Measurements from ENCODE around the gene EPC1.
"Not testable (repeated sequence)": the region's sequence is repeated elsewhere in the genome, so short reads cannot be mapped to it uniquely, and the experiment has no call there.

The EPC1 gene

DNA sequence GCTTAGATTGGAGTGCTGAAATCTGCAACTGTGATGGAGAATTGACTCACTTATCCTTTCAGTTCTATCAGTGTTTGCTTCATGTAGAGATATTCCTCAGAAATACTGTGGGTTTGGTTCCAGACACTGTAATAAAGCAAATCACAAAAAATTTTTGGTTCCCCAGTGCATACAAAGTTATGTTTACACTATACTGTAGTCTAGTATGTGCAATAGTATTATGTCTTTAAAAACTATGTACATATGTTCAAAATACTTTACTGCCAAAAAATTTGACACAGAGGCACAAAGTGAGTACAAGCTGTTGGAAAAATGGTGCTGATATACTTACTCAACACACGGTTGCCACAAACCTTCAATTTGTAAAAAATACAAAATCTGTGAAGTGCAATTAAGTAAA lies 112.5 kb downstream of the EPC1 start:
- DNase-seq (ENCODE audit: low read depth in 2 of 2), result no peak

DNA sequence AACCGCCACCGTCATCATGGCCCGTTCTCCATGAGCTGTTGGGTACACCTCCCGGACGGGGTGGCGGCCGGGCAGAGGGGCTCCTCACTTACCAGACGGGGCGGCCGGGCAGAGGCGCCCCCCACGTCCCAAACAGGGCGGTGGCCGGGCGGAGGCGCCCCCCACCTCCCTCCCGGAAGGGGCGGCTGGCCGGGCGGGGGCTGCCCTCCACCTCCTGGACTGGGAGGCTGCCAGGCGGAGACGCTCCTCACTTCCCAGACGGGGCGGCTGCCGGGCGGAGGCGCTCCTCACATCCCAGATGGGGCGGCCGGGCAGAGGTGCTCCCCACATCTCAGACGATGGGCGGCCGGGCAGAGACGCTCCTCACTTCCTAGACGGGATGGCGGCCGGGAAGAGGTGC lies 113.6 kb downstream of the EPC1 start:
- not testable (repeated sequence) for DNase-seq (ENCODE audit: low read depth in 2 of 2)

DNA sequence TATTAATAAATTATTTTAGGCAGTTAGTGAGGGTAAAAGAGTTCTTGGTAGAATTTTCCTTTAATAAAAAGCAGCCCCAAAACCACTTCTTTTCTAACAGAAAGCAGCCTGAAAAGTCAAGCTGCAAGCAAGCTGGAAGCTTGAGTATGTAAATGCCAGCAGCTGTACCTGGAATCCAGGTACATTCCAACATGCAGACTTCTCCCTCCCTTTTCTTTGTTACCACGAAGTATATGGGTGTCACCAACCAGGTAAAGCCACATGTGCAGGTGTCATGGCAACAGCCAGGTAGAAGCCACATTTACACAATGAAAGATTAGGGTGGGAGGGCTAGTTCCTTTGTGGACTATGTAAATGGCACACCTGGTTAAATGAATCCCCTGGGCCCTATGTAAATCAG lies 114.6 kb downstream of the EPC1 start:
- no peak for DNase-seq (ENCODE audit: low read depth in 2 of 2)

DNA sequence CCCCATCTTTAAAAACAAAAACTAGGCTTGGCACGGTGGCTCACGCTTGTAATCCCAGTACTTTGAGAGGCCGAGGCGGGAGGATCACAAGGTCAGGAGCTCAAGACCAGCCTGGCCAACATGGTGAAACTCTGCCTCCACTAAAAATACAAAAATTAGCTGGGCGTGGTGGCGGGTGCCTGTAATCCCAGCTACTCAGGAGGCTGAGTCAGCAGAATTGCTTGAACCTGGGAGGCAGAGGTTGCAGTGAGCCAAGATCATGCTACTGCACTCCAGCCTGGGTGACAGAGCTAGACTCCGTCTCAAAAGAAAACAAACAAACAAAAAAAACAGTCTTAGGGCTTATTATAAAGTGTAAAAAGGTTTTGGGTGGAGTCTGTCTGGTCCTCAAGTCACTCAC lies 117.2 kb downstream of the EPC1 start:
- DNase-seq (ENCODE audit: low read depth in 2 of 2), result not testable (repeated sequence)

DNA sequence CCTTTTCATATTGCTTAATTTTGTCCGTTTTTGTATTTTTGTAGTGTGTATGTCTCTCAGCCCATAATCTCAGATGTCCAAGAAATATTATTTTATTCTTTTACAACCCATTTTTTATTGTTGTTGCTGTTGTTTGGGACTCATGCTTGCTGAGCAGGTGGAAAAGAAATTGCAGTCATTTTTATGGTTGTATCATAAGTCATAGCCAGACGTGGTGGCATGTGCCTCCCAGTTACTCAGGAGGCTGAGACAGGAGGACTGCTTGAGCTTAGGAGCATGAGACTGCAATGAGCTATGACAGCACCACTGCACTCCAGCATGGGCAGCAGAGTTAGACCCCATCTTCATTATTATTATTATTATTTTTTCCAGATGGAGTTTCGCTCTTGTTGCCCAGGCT lies 117.8 kb downstream of the EPC1 start:
- DNase-seq (ENCODE audit: low read depth in 2 of 2), result no peak

DNA sequence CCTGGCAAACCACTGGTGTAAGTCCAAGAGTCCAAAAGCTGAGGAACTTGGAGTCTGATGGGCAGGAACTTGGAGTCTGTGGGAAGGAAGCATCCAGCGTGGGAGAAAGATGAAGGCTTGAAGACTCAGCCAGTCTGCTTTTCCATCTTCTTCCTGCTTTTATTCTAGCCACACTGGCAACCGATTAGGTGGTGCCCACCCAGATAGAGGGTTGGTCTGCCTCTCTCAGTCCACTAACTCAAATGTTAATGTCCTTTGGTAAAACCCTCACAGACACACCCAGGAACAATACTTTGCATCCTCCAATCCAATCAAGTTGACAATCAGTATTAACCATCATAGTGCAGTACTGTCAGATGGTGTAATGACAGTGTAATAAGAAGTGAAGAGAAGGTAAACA lies 119.2 kb downstream of the EPC1 start:
- DNase-seq (ENCODE audit: low read depth in 2 of 2), result no peak

DNA sequence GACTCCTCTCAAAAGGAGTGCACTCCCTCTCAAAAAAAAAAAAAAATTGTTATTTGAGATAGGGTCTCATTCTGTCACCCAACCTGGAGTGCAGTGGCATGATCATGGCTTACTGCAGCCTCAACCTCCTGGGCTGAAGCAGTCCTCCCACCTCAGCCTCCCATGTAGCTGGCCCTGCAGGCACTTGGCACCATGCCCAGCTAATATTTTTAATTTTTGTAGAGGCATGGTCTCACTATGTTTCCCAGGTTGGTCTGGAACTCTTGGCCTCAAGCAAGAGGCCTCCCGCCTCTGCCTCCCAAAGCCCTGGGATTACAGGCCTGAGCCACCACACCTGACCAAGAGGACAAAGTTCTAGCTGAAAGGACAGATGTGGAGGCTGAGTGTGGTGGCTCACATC lies 120.3 kb downstream of the EPC1 start:
- DNase-seq (ENCODE audit: low read depth in 2 of 2), result no peak

DNA sequence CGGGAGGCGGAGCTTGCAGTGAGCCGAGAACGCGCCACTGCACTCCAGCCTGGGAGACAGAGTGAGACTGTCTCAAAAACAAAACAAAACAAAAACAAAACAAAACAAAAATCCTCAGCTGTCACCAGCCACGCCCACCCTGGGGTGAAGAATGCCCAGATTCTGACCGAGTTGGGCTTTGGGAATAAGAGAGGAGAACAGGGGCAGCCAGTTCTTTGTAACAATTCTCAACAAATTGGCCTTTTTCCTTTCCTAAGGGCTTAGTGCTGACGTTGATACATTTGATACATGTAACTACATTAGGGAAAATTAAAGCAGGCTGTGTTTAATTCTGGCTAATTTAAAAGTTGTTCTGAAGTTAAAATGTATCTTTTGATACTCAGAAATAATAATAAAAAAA lies 121.0 kb downstream of the EPC1 start:
- no peak for DNase-seq (ENCODE audit: low read depth in 2 of 2)

DNA sequence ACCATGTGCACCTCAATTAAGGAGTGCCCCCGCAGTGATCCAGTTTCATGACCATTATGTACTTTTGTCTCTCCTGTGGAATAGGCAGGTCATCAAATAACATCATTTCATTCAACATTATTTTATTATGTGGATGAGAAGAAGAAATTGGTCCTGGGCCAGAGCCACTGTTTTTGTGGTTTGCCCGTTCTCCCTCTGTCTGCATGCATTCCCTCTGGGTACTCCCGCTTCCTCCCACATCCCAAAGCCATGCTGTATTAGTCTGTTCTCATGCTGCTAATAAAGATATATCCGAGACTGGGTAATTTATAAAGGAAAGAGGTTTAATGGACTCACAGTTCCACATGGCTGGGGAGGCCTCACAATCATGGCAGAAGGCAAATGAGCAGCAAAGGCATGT lies 124.6 kb downstream of the EPC1 start:
- not testable (repeated sequence) for DNase-seq (ENCODE audit: low read depth in 2 of 2)

DNA sequence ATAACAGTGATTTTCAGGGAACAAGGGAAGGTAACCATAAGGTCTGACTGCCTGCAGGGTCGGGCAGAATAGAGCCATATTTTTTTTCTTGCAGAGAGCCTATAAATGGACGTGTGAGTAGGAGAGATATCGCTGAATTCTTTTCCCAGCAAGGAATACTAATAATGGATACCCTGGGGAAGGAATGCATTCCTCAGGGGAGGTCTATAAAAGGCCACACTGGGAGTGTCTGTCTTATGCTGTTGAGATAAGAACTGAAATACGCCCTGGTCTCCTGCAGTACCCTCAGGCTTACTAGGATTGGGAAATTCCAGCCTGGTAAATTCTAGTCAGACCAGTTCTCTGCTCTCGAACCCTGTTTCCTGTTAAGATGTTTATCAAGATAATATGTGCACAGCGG lies 127.8 kb downstream of the EPC1 start:
- DNase-seq (ENCODE audit: low read depth in 2 of 2), result not testable (repeated sequence)

DNA sequence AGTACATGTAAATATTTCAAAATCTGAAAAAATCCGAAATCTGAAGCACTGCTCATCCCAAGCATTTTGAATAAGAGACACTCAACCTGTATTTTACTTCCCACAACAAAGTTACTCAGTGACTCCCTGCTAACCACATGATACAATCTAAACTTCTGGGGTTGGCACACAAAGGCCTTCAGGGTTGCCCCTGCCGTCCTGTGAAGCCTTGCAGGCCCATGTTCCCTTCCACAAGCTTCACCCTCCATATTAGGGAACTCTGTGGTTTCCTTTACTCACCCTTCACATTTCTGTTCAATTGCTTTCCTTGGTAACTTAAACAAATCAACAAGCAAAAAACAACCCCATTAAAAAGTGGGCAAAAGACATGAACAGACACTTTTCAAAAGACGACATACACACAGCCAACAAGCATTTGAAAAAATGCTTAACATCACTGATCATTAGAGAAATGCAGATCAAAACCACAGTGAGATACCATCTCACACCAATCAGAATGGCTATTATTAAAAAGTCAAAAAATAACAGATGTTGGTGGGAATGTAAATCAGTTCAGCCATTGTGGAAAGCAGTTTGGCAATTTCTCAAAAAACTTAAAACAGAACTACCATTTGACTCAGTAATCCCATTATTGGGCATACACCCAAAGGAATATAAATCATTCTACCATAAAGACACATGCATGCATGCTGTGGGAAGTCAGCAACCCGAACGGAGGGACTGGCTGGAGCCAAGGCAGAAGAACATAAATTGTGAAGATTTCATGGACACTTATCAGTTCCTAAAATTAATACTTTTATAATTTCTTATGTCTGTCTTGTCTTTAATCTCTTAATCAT lies 128.5 kb downstream of the EPC1 start:
- DNase-seq (ENCODE audit: low read depth in 2 of 2), result not testable (repeated sequence)
